Measurements from ENCODE around the gene MED17. TPM values are rescaled to one million over a fixed set of nuclear protein-coding genes. Genes with fewer than 3 reads are reported as not detected.

MED17 gene
- total and polyA plus RNA-seq, 2 of the 13 experiments (the other 11 are each of a cell fraction or from before 2014, with no cell fraction given), result 23.1 to 37.0 TPM

GRCh38 chr11:93784145-93784934, at the start of gene MED17 (continued):
- no peak for TF ChIP-seq ZNF792 (CRISPR knock-in tag; IDR thresholded peaks at IDR 0.05)
- TF ChIP-seq MLXIP (CRISPR knock-in tag; IDR thresholded peaks at IDR 0.05; ENCODE audit: borderline replicate concordance), result 0 out of 2 replicates have a peak, but pooled peaks have one; percentile 65
- TF ChIP-seq RBM22 (optimal IDR thresholded peaks at IDR 0.05; ENCODE audit: low read length), result peak; percentile 41
- TF ChIP-seq HDAC6 (IDR thresholded peaks at IDR 0.05; ENCODE audit: low read depth, low read length), result no peak
- TF ChIP-seq ZBTB42 (CRISPR knock-in tag; IDR thresholded peaks at IDR 0.05), result peak; percentile 55
- TF ChIP-seq HNF4G (IDR thresholded peaks at IDR 0.05; ENCODE audit: borderline replicate concordance, low read depth, low read length), result no peak
- TF ChIP-seq HNF4G (CRISPR knock-in tag; IDR thresholded peaks at IDR 0.05; ENCODE audit: borderline replicate concordance, low read depth), result no peak
- peak; percentile 27; the same call in 1 of the 2 replicates for TF ChIP-seq ZNF44 (CRISPR knock-in tag; IDR thresholded peaks at IDR 0.05)
- no peak for TF ChIP-seq STAT5B (CRISPR knock-in tag; IDR thresholded peaks at IDR 0.05)
- TF ChIP-seq ZNF12 (CRISPR knock-in tag; IDR thresholded peaks at IDR 0.05), result 0 out of 2 replicates have a peak, but pooled peaks have one; percentile 21
- TF ChIP-seq ZNF558 (CRISPR knock-in tag; IDR thresholded peaks at IDR 0.05; ENCODE audit: borderline replicate concordance), result peak; percentile 67; the same call in 1 of the 2 replicates
- TF ChIP-seq TRIM22 (IDR thresholded peaks at IDR 0.05), result no peak
- TF ChIP-seq REXO4 (CRISPR knock-in tag; IDR thresholded peaks at IDR 0.05; ENCODE audit: borderline replicate concordance), result no peak
- no peak for TF ChIP-seq USF2 (IDR thresholded peaks at IDR 0.05; ENCODE audit: low read depth, low read length)
- no peak for TF ChIP-seq USF2 (CRISPR knock-in tag; IDR thresholded peaks at IDR 0.05; ENCODE audit: borderline replicate concordance)
- peak; percentile 80 for TF ChIP-seq DR1 (CRISPR knock-in tag; IDR thresholded peaks at IDR 0.05)
- TF ChIP-seq ZIK1 (CRISPR knock-in tag; IDR thresholded peaks at IDR 0.05; ENCODE audit: borderline replicate concordance, low read depth), result no peak; the same call in 1 of the 2 replicates
- TF ChIP-seq CBX1 (IDR thresholded peaks at IDR 0.05; ENCODE audit: low read depth), result no peak
- no peak for TF ChIP-seq CERS6 (CRISPR knock-in tag; IDR thresholded peaks at IDR 0.05)
- peak; percentile 75; the same call in 1 of the 2 replicates for TF ChIP-seq ZBTB20 (CRISPR knock-in tag; IDR thresholded peaks at IDR 0.05; ENCODE audit: borderline replicate concordance, low read depth)
- TF ChIP-seq THAP7 (CRISPR knock-in tag; IDR thresholded peaks at IDR 0.05), result no peak
- no peak; the same call in 1 of the 2 replicates for TF ChIP-seq MXD4 (CRISPR knock-in tag; IDR thresholded peaks at IDR 0.05)

All from HepG2 (cell line).